ENCODE results near the gene CABLES1. TPM values are rescaled to one million over a fixed set of nuclear protein-coding genes. Genes with fewer than 3 reads are reported as not detected.
"Not testable (repeated sequence)": the region's sequence is repeated elsewhere in the genome, so short reads cannot be mapped to it uniquely, and the experiment has no call there.

Gene CABLES1
- total RNA-seq, 4 donors from 2014 or later = 8.5 to 12.6 (median 9.2) TPM

- H3K4me1 ChIP-seq = no peaks in the 10 kb centered on the region
- intact Hi-C loops (cut with DNase I; ENCODE audit: low total_unique reads) = no loop called here
- DNase-seq = no peak
- TF ChIP-seq CTCF (IDR thresholded peaks at IDR 0.05) = no peak
- no peak for TF ChIP-seq POLR2A (IDR thresholded peaks at IDR 0.05)
- no peaks in the 10 kb centered on the region for H3K27me3 ChIP-seq
- H3K36me3 ChIP-seq = no peaks in the 10 kb centered on the region
- no peak overlapping the region for H3K27ac ChIP-seq
- H3K4me3 ChIP-seq = no peak overlapping the region
- no peaks in the 10 kb centered on the region for H3K9me3 ChIP-seq
Observed at GRCh38 chr18:23240609-23240930, 105.3 kb downstream of the CABLES1 start.

GRCh38 chr18:23241833-23242496, 106.7 kb downstream of the CABLES1 start:
- DNase-seq; H3K27ac ChIP-seq; H3K9me3 ChIP-seq; intact Hi-C loops (cut with DNase I; ENCODE audit: low total_unique reads); H3K4me1 ChIP-seq; H3K27me3 ChIP-seq; H3K4me3 ChIP-seq; H3K36me3 ChIP-seq: not testable (repeated sequence)

- Histone ChIP-seq H3K4me3 (no peak overlapping the region), H3K36me3 (no peaks in the 10 kb centered on the region), H3K27ac (no peak overlapping the region), H3K9me3 (no peaks in the 10 kb centered on the region), H3K27me3 (no peaks in the 10 kb centered on the region), H3K4me1 (no peaks in the 10 kb centered on the region)
- TF ChIP-seq POLR2A (IDR thresholded peaks at IDR 0.05) (no peak), CTCF (IDR thresholded peaks at IDR 0.05) (no peak)
- intact Hi-C loops (cut with DNase I; ENCODE audit: low total_unique reads) = no loop called here
- no peak for DNase-seq
Observed at GRCh38 chr18:23243178-23243577, 107.9 kb downstream of the CABLES1 start.

GRCh38 chr18:23243816-23244215, 108.5 kb downstream of the CABLES1 start:
- Histone ChIP-seq H3K9me3 (no peaks in the 10 kb centered on the region), H3K27ac (no peak overlapping the region), H3K4me3 (no peak overlapping the region), H3K27me3 (no peaks in the 10 kb centered on the region), H3K36me3 (no peaks in the 10 kb centered on the region), H3K4me1 (no peaks in the 10 kb centered on the region)
- TF ChIP-seq POLR2A (IDR thresholded peaks at IDR 0.05) (no peak), CTCF (IDR thresholded peaks at IDR 0.05) (no peak)
- intact Hi-C loops (cut with DNase I; ENCODE audit: low total_unique reads) = no loop called here
- no peak for DNase-seq

GRCh38 chr18:23244401-23244800, 109.1 kb downstream of the CABLES1 start:
- Histone ChIP-seq H3K36me3 (no peaks in the 10 kb centered on the region), H3K4me3 (no peak overlapping the region), H3K4me1 (no peaks in the 10 kb centered on the region), H3K27ac (no peak overlapping the region), H3K27me3 (no peaks in the 10 kb centered on the region), H3K9me3 (no peaks in the 10 kb centered on the region)
- TF ChIP-seq POLR2A (IDR thresholded peaks at IDR 0.05) (no peak), CTCF (IDR thresholded peaks at IDR 0.05) (no peak)
- intact Hi-C loops (cut with DNase I; ENCODE audit: low total_unique reads) = no loop called here
- no peak for DNase-seq

GRCh38 chr18:23245461-23245860, 110.2 kb downstream of the CABLES1 start:
- H3K27me3 ChIP-seq = no peaks in the 10 kb centered on the region
- H3K9me3 ChIP-seq = no peaks in the 10 kb centered on the region
- no peak overlapping the region for H3K4me3 ChIP-seq
- no peak for TF ChIP-seq CTCF (IDR thresholded peaks at IDR 0.05)
- TF ChIP-seq POLR2A (IDR thresholded peaks at IDR 0.05) = no peak
- intact Hi-C loops (cut with DNase I; ENCODE audit: low total_unique reads) = no loop called here
- no peaks in the 10 kb centered on the region for H3K4me1 ChIP-seq
- no peak for DNase-seq
- no peak overlapping the region for H3K27ac ChIP-seq
- H3K36me3 ChIP-seq = no peaks in the 10 kb centered on the region

Measured in uterus (tissue), 4 donors.